ENCODE measurements around the gene FGD5.

Gene FGD5

DNA sequence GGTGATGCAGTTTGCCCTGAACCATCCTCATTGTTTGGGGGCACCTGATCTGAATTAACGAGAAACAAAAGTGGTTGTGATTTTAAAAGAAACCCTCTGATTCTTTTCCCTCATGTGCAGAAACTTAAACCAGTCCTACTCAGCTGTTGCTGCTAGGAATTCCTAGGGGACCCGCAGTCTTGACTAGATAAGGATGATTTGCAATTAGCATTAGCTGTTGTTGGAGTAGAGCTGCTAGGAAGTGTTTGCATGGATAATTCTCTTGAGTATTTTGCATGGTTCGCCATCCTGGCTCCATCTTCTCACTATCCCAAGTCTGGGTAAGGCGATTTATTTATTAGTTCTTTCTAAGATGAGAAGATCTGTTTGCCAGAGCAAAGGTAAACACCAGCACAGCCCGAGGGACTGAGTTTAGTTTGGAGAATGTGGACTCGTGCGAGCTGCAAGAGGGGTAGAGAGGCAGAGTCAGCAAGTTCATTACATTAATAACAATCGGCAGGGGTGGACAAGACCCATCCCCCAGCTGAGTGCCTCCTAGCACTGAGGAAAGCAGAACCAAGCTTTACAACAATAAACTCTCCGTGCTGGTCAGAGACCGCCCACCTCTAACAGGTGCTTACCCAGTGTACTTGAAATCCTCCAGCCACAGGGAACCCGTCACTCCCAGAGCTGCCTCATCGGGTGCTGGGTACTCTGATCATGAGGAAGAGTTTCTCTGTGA is 4.1 kb downstream of the FGD5 start:
- Histone ChIP-seq H3K4me1 (ENCODE audit: control insufficient read depth, insufficient read depth, low read length) (peaks cover 4% of the 10 kb centered on the region), H3K9ac (ENCODE audit: low read length) (no peak overlapping the region), H3K36me3 (ENCODE audit: control insufficient read depth, insufficient read depth, low read length, severe bottlenecking) (no peaks in the 10 kb centered on the region), H3K9me3 (ENCODE audit: control insufficient read depth, low read length) (no peaks in the 10 kb centered on the region), H3K27me3 (replicated peaks; ENCODE audit: control insufficient read depth, insufficient read depth, low read length) (peaks cover 15% of the 10 kb centered on the region), H3K4me3 (ENCODE audit: low read length) (no peak overlapping the region)
- DNase-seq (ENCODE audit: low read depth): no peak

DNA sequence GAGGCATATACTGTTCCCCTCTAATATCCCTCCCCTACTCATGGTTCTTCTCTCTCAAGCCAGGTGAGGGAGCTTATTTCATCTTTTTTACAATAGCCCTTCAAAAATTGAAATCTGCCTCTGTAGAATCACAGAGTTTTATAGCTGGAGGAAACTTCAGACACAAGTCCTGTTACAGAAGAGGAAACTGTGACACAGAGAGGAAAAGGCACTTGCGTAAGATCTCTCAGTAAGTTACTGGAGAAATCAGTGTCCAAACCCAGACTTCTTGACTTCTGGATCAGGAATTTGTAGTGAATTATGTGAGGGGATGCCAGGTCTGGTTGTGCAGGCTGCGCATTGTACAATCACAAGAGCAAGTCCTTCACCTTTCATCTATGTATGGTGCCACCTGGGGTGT is 4.6 kb downstream of the FGD5 start:
- no peak for DNase-seq (ENCODE audit: low read depth)
- no peaks in the 10 kb centered on the region for H3K9me3 ChIP-seq (ENCODE audit: control insufficient read depth, low read length)
- H3K4me3 ChIP-seq (ENCODE audit: low read length): no peak overlapping the region
- no peaks in the 10 kb centered on the region for H3K36me3 ChIP-seq (ENCODE audit: control insufficient read depth, insufficient read depth, low read length, severe bottlenecking)
- H3K4me1 ChIP-seq (ENCODE audit: control insufficient read depth, insufficient read depth, low read length): peaks cover 4% of the 10 kb centered on the region
- H3K27me3 ChIP-seq (replicated peaks; ENCODE audit: control insufficient read depth, insufficient read depth, low read length): peaks cover 16% of the 10 kb centered on the region
- no peak overlapping the region for H3K9ac ChIP-seq (ENCODE audit: low read length)

DNA sequence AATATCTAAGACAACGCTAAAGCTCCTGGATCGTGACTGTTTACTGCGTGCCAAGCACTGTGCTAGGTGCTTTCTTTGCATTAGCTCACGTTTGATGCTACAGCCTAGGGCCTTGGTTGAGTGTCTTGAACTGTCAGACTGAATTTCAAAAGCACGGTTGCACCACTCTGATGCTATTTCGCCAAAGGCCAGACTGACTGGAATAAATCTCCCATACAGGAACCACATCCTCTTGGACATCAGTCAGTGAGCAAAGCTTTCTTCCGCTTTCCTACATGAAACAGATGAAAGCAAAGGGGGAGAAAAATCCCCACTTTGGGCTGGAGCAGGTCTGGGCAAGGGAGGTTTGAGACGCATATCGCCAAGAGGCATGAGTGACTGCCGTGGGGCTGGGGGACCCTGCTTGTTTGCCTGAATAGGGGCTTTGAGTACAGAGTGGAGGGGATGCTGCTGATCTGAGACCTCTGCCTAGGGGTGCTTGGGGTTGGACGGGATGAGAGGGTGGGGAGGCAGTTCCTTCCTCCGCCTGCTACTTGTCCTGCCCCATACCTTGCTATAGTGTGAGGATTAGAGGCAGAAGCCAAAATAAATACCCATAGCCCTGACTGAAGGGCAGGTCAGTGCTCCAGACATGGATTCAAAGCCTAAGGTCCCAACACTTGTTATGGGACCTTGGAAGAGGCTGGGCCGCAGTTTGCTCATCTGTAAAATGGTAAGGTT is 5.3 kb downstream of the FGD5 start:
- no peak for DNase-seq (ENCODE audit: low read depth)
- no peak overlapping the region for H3K9ac ChIP-seq (ENCODE audit: low read length)

DNA sequence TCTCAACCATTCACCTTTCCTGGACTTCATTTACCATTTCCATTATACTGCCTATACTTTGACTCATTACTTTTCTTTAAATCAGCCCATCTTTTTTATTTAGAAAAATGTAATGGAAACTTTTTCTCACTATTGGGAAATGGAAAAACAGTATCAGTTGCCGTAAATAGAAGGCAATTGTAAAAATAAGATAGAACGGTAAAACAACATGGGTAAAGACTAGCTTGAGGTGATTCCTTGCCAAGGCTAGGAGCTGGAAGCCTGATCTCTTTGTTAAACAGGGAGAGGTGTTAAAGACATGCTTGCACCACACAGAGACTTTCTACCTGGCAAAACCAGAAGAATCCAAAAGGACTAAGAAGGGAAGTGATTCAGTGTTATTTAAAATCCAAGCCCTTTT is 5.9 kb downstream of the FGD5 start:
- Histone ChIP-seq H3K4me1 (ENCODE audit: control insufficient read depth, insufficient read depth, low read length) (peaks cover 4% of the 10 kb centered on the region), H3K36me3 (ENCODE audit: control insufficient read depth, insufficient read depth, low read length, severe bottlenecking) (no peaks in the 10 kb centered on the region), H3K27me3 (replicated peaks; ENCODE audit: control insufficient read depth, insufficient read depth, low read length) (peaks cover 16% of the 10 kb centered on the region), H3K9ac (ENCODE audit: low read length) (no peak overlapping the region), H3K4me3 (ENCODE audit: low read length) (no peak overlapping the region), H3K9me3 (ENCODE audit: control insufficient read depth, low read length) (no peaks in the 10 kb centered on the region)
- DNase-seq (ENCODE audit: low read depth): no peak

More for the DNA sequence above, 5.3 kb downstream of the FGD5 start:
- Histone ChIP-seq H3K9me3 (ENCODE audit: control insufficient read depth, low read length) (no peaks in the 10 kb centered on the region), H3K36me3 (ENCODE audit: control insufficient read depth, insufficient read depth, low read length, severe bottlenecking) (no peaks in the 10 kb centered on the region), H3K4me1 (ENCODE audit: control insufficient read depth, insufficient read depth, low read length) (peaks cover 4% of the 10 kb centered on the region), H3K4me3 (ENCODE audit: low read length) (no peak overlapping the region), H3K27me3 (replicated peaks; ENCODE audit: control insufficient read depth, insufficient read depth, low read length) (peaks cover 16% of the 10 kb centered on the region)

DNA sequence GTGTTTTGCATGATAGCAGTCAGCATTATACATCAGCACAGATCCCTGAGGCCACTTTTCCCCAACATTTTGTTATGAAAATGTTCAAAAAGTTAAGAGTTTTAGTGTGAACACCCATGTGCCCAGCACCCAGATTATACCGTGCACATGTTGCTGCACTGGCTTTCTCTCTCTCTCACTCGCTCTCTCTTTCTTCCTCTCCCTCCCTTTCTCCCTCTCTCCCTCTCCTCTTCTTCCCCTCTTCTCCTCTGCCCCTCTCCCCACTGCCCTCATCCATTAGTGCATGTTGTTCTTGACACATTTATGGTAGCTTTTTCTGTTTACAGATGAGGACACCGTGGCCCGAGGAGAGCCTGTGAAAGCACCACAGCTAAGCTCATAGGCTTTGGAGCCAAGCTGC is 7.3 kb downstream of the FGD5 start:
- Histone ChIP-seq H3K4me3 (ENCODE audit: low read length) (no peak overlapping the region), H3K9me3 (ENCODE audit: control insufficient read depth, low read length) (no peaks in the 10 kb centered on the region), H3K36me3 (ENCODE audit: control insufficient read depth, insufficient read depth, low read length, severe bottlenecking) (no peaks in the 10 kb centered on the region), H3K27me3 (replicated peaks; ENCODE audit: control insufficient read depth, insufficient read depth, low read length) (peaks cover 22% of the 10 kb centered on the region), H3K4me1 (ENCODE audit: control insufficient read depth, insufficient read depth, low read length) (peaks cover 4% of the 10 kb centered on the region), H3K9ac (ENCODE audit: low read length) (no peak overlapping the region)
- no peak for DNase-seq (ENCODE audit: low read depth)

DNA sequence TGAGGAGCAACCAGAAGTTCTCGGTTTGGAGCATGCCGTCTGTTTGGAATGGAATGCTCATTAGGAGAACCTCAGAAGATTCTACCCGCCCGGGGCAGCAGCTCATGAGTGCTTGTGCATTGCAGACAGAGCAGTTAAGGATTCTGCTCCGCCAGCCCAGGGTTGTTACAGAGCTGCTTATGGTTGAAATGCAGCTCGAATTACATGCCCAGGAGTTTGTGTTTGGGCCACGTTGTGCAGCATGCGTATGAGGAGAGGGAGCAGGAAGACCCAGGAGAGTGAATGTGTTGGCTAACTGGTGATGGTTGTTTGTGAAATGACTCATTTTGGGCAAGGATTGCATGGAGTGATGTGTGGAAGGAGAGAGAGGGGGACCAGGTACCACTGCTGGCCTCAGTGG is 9.0 kb downstream of the FGD5 start:
- no peak for DNase-seq (ENCODE audit: low read depth)
- Histone ChIP-seq H3K9me3 (ENCODE audit: control insufficient read depth, low read length) (no peaks in the 10 kb centered on the region), H3K4me1 (ENCODE audit: control insufficient read depth, insufficient read depth, low read length) (peaks cover 4% of the 10 kb centered on the region), H3K9ac (ENCODE audit: low read length) (no peak overlapping the region), H3K36me3 (ENCODE audit: control insufficient read depth, insufficient read depth, low read length, severe bottlenecking) (no peaks in the 10 kb centered on the region), H3K27me3 (replicated peaks; ENCODE audit: control insufficient read depth, insufficient read depth, low read length) (peaks cover 33% of the 10 kb centered on the region), H3K4me3 (ENCODE audit: low read length) (no peak overlapping the region)

DNA sequence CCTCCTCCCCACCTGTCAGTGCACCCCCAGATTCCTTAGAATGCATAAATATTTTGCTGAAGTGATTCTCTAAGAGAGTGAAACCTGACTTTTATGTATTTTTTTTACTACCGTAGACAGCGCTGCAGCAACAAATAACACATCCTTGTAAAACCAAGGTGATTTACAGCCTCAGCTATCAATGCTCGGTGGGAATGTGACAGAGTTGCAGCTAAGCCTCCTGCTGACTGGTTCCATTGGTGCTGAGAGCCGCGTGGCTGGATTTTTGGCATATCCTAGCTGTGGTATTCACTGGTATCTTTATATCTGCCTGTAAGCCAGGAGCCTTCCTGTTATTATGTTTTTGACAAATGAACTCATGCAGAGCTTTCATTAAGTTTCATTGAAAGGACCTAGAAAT is 11.0 kb downstream of the FGD5 start:
- Histone ChIP-seq H3K4me1 (ENCODE audit: control insufficient read depth, insufficient read depth, low read length) (no peaks in the 10 kb centered on the region), H3K4me3 (ENCODE audit: low read length) (no peak overlapping the region), H3K9ac (ENCODE audit: low read length) (no peak overlapping the region), H3K36me3 (ENCODE audit: control insufficient read depth, insufficient read depth, low read length, severe bottlenecking) (no peaks in the 10 kb centered on the region), H3K9me3 (ENCODE audit: control insufficient read depth, low read length) (no peaks in the 10 kb centered on the region), H3K27me3 (replicated peaks; ENCODE audit: control insufficient read depth, insufficient read depth, low read length) (peaks cover 33% of the 10 kb centered on the region)
- DNase-seq (ENCODE audit: low read depth): no peak

DNA sequence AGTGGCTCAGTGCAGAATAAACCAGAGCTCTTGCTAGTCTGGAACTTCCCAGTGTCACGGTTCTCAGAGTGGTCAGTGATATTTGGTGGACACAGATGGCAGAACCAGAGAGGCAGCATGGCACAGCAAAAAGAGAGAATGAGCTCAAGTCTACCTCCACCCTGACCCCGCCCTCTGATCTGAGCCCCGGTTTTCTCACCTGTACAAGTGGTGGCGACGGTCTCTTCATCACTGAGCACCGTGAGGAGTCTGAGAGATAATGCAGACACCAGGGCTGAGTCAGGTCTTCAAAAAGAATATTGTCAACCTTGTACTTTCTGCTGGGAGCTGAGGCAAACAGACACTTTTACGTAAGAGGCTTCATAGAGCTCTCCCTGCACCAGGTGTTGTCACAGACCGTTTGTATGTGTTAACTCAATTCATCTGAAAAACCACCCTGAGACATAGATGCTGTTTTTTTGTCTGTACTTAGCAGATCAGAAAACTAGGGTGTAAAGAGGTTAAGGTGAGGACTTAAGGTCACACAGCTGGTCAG is 13.2 kb downstream of the FGD5 start:
- H3K4me1 ChIP-seq (ENCODE audit: control insufficient read depth, insufficient read depth, low read length): peaks cover 13% of the 10 kb centered on the region
- peaks cover 23% of the 10 kb centered on the region for H3K27me3 ChIP-seq (replicated peaks; ENCODE audit: control insufficient read depth, insufficient read depth, low read length)
- no peaks in the 10 kb centered on the region for H3K9me3 ChIP-seq (ENCODE audit: control insufficient read depth, low read length)
- no peak for DNase-seq (ENCODE audit: low read depth)
- no peak overlapping the region for H3K9ac ChIP-seq (ENCODE audit: low read length)
- H3K4me3 ChIP-seq (ENCODE audit: low read length): no peak overlapping the region
- no peaks in the 10 kb centered on the region for H3K36me3 ChIP-seq (ENCODE audit: control insufficient read depth, insufficient read depth, low read length, severe bottlenecking)

DNA sequence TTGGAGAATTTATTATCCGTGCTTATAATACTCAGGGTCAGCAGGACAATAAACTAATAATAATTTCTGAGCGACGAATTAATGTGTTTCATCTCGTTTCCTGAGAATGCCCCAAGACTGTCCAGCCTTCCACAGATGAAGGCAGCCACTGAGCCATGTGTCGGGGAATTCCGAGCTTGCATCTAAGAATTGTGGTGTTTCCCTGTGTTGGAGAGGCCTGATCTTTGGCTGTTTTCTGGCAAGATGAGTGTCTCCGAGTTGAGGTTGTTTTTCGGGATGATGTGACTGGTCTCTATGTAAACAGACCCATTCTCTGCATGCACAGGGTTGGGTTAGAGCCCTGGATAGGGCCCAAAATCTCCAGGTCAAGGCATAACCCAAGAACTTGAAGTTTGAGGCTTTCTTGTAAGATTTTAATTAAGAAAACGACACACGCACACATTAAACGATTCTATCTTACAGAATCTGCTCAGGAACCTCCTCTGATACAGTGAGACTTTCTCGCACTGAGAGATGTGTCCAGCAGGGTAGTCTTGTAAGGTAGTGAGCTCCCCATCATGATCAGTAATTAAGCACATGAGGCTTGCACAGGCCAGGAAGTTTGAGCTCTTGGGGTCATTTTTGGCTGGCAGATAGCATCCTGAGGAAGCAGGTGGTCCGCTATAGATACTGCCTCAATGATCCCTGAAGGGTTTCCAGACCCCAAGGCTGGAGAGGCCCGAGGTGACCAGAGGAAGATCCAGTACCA is 14.4 kb downstream of the FGD5 start:
- no peak overlapping the region for H3K9ac ChIP-seq (ENCODE audit: low read length)
- DNase-seq (ENCODE audit: low read depth): no peak
- H3K36me3 ChIP-seq (ENCODE audit: control insufficient read depth, insufficient read depth, low read length, severe bottlenecking): no peaks in the 10 kb centered on the region
- peaks cover 25% of the 10 kb centered on the region for H3K4me1 ChIP-seq (ENCODE audit: control insufficient read depth, insufficient read depth, low read length)
- no peaks in the 10 kb centered on the region for H3K9me3 ChIP-seq (ENCODE audit: control insufficient read depth, low read length)
- peaks cover 18% of the 10 kb centered on the region for H3K27me3 ChIP-seq (replicated peaks; ENCODE audit: control insufficient read depth, insufficient read depth, low read length)
- H3K4me3 ChIP-seq (ENCODE audit: low read length): no peak overlapping the region

DNA sequence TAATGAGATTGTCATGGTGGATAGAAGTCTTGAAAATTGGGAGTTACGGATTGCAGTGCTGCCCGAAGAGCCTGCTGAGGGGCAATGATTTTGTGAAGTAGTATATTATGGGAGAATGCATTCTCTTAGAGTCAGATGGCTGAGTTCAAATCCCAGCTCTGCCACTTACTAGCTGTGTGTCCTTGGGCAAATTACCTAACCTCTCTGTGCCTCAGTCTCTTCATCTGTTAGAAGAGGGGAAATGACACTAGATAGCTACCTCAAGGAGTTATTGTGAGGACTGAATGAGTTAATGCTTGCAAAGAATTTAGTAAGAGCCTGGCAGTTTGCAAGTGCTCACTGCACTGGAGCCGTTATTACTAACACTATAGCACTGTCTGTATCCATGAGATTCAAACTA is 15.4 kb downstream of the FGD5 start:
- Histone ChIP-seq H3K9me3 (ENCODE audit: control insufficient read depth, low read length) (no peaks in the 10 kb centered on the region), H3K4me3 (ENCODE audit: low read length) (no peak overlapping the region), H3K36me3 (ENCODE audit: control insufficient read depth, insufficient read depth, low read length, severe bottlenecking) (no peaks in the 10 kb centered on the region), H3K9ac (ENCODE audit: low read length) (no peak overlapping the region), H3K27me3 (replicated peaks; ENCODE audit: control insufficient read depth, insufficient read depth, low read length) (peaks cover 18% of the 10 kb centered on the region), H3K4me1 (ENCODE audit: control insufficient read depth, insufficient read depth, low read length) (peaks cover 27% of the 10 kb centered on the region)
- DNase-seq (ENCODE audit: low read depth): no peak

DNA sequence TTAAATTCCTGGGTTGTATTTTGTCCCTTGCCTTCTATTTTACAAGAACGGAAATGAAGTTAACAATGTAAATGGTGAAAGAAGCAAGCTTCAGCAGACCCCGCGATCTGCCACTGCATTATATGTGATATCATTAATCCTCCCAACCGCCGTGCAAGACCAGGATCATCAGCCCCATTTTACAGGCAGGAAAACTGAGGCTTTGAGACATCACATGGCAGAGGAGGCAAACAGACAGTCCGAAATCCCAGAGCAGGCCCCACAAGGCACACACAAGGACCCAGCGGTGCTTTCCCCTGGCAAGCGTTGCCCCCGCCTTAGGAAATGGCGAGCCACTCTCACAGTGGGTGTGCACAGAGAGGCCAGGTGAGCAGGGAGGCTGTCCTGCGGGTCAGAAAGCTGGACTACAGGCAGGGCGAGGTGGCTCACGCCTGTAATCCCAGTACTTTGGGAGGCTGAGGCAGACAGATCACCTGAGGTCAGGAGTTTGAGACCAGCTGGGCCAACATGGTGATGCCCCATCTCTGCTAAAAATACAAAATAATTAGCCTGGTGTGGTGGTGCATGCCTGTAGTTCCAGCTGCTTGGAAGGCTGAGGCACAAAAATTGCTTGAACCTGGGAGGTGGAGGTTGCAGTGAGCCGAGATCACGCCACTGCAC is 16.2 kb downstream of the FGD5 start:
- no peak for DNase-seq (ENCODE audit: low read depth)
- Histone ChIP-seq H3K4me1 (ENCODE audit: control insufficient read depth, insufficient read depth, low read length) (peaks cover 27% of the 10 kb centered on the region), H3K9ac (ENCODE audit: low read length) (no peak overlapping the region), H3K4me3 (ENCODE audit: low read length) (no peak overlapping the region), H3K27me3 (replicated peaks; ENCODE audit: control insufficient read depth, insufficient read depth, low read length) (peaks cover 18% of the 10 kb centered on the region), H3K36me3 (ENCODE audit: control insufficient read depth, insufficient read depth, low read length, severe bottlenecking) (no peaks in the 10 kb centered on the region), H3K9me3 (ENCODE audit: control insufficient read depth, low read length) (no peaks in the 10 kb centered on the region)
